GM23338 (cell line): Measurements from ENCODE around the gene WWOX. TPM values are rescaled to one million over a fixed set of nuclear protein-coding genes. Genes with fewer than 3 reads are reported as not detected.

Experiments
- ATAC-seq: fragments of 200-7000 bp; cut with Tn5 transposase; 3 replicates; pipeline ENCODE4 v1.9.1; 2020
- DNase-seq: peaks from one replicate; pipeline ENCODE4 v3.0.0-alpha.2; 2015; ENCODE audit warnings: low spot score
- H2AFZ ChIP-seq: fragments of 200-600 bp; sonication (generic); 2 replicates; pipeline ENCODE4 v1.8.0; 2016; ENCODE audit warnings: antibody characterized with exemption, mild to moderate bottlenecking, moderate library complexity
- H3F3A ChIP-seq: fragments of 200-600 bp; sonication (generic); replicated peaks from 2 replicates; pipeline ENCODE4 v1.8.0; 2017; ENCODE audit warnings: antibody characterized with exemption, mixed run types, low read depth
- H3K27ac ChIP-seq: fragments of 200-600 bp; sonication (generic); 2 replicates; pipeline ENCODE4 v1.6.1; 2016; ENCODE audit warnings: low read depth
- H3K27me3 ChIP-seq: fragments of 200-600 bp; sonication (generic); 2 replicates; pipeline ENCODE4 v1.8.0; 2016; ENCODE audit warnings: mild to moderate bottlenecking, mixed run types, moderate library complexity; ENCODE audit not compliant: insufficient read depth
- H3K36me3 ChIP-seq: fragments of 200-600 bp; sonication (generic); 2 replicates; pipeline ENCODE4 v1.8.0; 2016; ENCODE audit warnings: mild to moderate bottlenecking; ENCODE audit not compliant: insufficient read depth
- H3K4me1 ChIP-seq: fragments of 200-600 bp; sonication (generic); 2 replicates; pipeline ENCODE4 v1.8.0; 2016; ENCODE audit warnings: mild to moderate bottlenecking, moderate library complexity; ENCODE audit not compliant: insufficient read depth
- H3K4me2 ChIP-seq: fragments of 200-600 bp; sonication (generic); 2 replicates; pipeline ENCODE4 v1.7.1; 2017; ENCODE audit warnings: mixed run types
- H3K4me3 ChIP-seq: fragments of 200-600 bp; sonication (generic); 2 replicates; pipeline ENCODE4 v1.6.1; 2016; ENCODE audit warnings: mixed run types
- H3K79me2 ChIP-seq: fragments of 200-600 bp; sonication (generic); replicated peaks from 2 replicates; pipeline ENCODE4 v1.8.0; 2017; ENCODE audit warnings: mild to moderate bottlenecking; ENCODE audit not compliant: insufficient read depth
- H3K9me2 ChIP-seq: fragments of 200-600 bp; sonication (generic); 2 replicates; pipeline ENCODE4 v1.8.0; 2017; ENCODE audit not compliant: insufficient read depth
- H4K20me1 ChIP-seq: fragments of 200-600 bp; sonication (generic); replicated peaks from 2 replicates; pipeline ENCODE4 v1.8.0; 2017; ENCODE audit warnings: mild to moderate bottlenecking; ENCODE audit not compliant: insufficient read depth
- H3K27ac Mint-ChIP-seq: 2 replicates; pipeline ENCODE4 v1.8.0; 2020; ENCODE audit warnings: inconsistent platforms, mild to moderate bottlenecking, moderate library complexity, mixed read lengths
- H3K27me3 Mint-ChIP-seq: 3 replicates; pipeline ENCODE4 v1.8.0; 2022; ENCODE audit warnings: low read depth, mild to moderate bottlenecking, moderate library complexity, mixed read lengths, inconsistent platforms; ENCODE audit not compliant: insufficient read depth, poor library complexity
- H3K36me3 Mint-ChIP-seq: 3 replicates; pipeline ENCODE4 v1.8.0; 2021; ENCODE audit warnings: low read depth, mild to moderate bottlenecking, inconsistent platforms, moderate library complexity, mixed read lengths
- H3K4me1 Mint-ChIP-seq: 3 replicates; pipeline ENCODE4 v1.8.0; 2020; ENCODE audit warnings: mild to moderate bottlenecking, inconsistent platforms, mixed read lengths
- H3K4me3 Mint-ChIP-seq: 3 replicates; pipeline ENCODE4 v1.8.0; 2021; ENCODE audit warnings: moderate library complexity, mild to moderate bottlenecking, inconsistent platforms, mixed read lengths
- H3K9me3 Mint-ChIP-seq: 3 replicates; pipeline ENCODE4 v1.8.0; 2020; ENCODE audit warnings: moderate library complexity, mild to moderate bottlenecking, inconsistent platforms, mixed read lengths
- CREB1 ChIP-seq: fragments of 250-450 bp; sonication (Bioruptor Pico); IDR thresholded peaks from 2 replicates; pipeline ENCODE4 v1.5.0; 2020; ENCODE audit warnings: low read depth, mild to moderate bottlenecking, moderate library complexity
- CTCF ChIP-seq, 2 experiments: fragments of 200-600 bp in 1 of 2; sonication (generic) in 1 of 2; conservative IDR thresholded peaks; 2 replicates each; pipeline versions ENCODE4 v1.5.1 to v1.6.1; 2016 to 2017; ENCODE audit warnings: antibody characterized with exemption in 2 of 2, low read depth in 2 of 2, mild to moderate bottlenecking in 2 of 2, moderate library complexity in 1 of 2
- JUNB ChIP-seq: IDR thresholded peaks from one replicate; pipeline ENCODE4 v1.6.1; 2016; ENCODE audit warnings: antibody characterized with exemption; ENCODE audit not compliant: unreplicated experiment
- ZNF114 ChIP-seq: fragments of 250-450 bp; sonication (Bioruptor Pico); IDR thresholded peaks from 2 replicates; pipeline ENCODE4 v1.5.0; 2020; ENCODE audit warnings: mild to moderate bottlenecking, moderate library complexity
- ZNF331 ChIP-seq: fragments of 250-450 bp; sonication (Bioruptor Pico); IDR thresholded peaks from 2 replicates; pipeline ENCODE4 v1.5.0; 2020; ENCODE audit warnings: low read depth, mild to moderate bottlenecking, moderate library complexity
- ZNF462 ChIP-seq: fragments of 250-450 bp; sonication (Bioruptor Pico); IDR thresholded peaks from 2 replicates; pipeline ENCODE4 v1.5.0; 2020; ENCODE audit warnings: mild to moderate bottlenecking, moderate library complexity
- polyA plus RNA-seq: library from polyadenylated mRNA; unstranded; fragments of >200 nt; fragmentation: Nextera tagmentation; extraction: Ambion mirVana; gene quantifications from 2 replicates; pipeline ENCODE4 v1.2.1, GENCODE V29; 2016
- total RNA-seq: library from RNA; depleted of rRNA; stranded (reverse); fragments of >200 nt; shearing (Covaris generic); gene quantifications from 2 replicates; pipeline ENCODE4 v1.2.3, GENCODE V29; 2014

WWOX gene
- total and polyA plus RNA-seq, 2 experiments from 2014 or later, result 10.0 to 19.3 TPM

- TF ChIP-seq ZNF462 (CRISPR knock-in tag), result no peak
- no peak for TF ChIP-seq CREB1 (CRISPR knock-in tag)
Measured at GRCh38 chr16:78237841-78238240, 138.4 kb downstream of the WWOX start (continued).

GRCh38 chr16:78240459-78241222, 141.2 kb downstream of the WWOX start:
- Histone ChIP-seq H3K36me3 (no peaks in the 10 kb centered on the region), H3K9me2 (no peaks in the 10 kb centered on the region), H2AFZ (no peak overlapping the region), H3K27ac (no peak overlapping the region), H4K20me1 (no peaks in the 10 kb centered on the region), H3K79me2 (no peaks in the 10 kb centered on the region), H3F3A (no peaks in the 10 kb centered on the region), H3K4me1 (no peaks in the 10 kb centered on the region), H3K4me3 (no peak overlapping the region), H3K27me3 (no peaks in the 10 kb centered on the region), H3K4me2 (no peak overlapping the region)
- Mint-ChIP-seq H3K27ac (no peak overlapping the region), H3K9me3 (no peaks in the 10 kb centered on the region), H3K27me3 (peaks cover 15% of the 10 kb centered on the region), H3K36me3 (no peaks in the 10 kb centered on the region), H3K4me1 (peaks cover 9% of the 10 kb centered on the region; the same call in 2 of the 3 replicates), H3K4me3 (no peak overlapping the region)
- ATAC-seq, result peak; percentile 77
- TF ChIP-seq ZNF331 (CRISPR knock-in tag), result no peak
- 0 out of 4 replicates have a peak, but pooled peaks of 1 of the 2 experiments have one; percentile 6 for TF ChIP-seq CTCF (conservative IDR thresholded peaks at IDR 0.05; ENCODE audit: low read depth in 2 of 2)
- no peak for TF ChIP-seq JUNB
- no peak for TF ChIP-seq ZNF114 (CRISPR knock-in tag)
- DNase-seq, result peak; percentile 42
